IMR-90 (cell line): Measurements from ENCODE around the gene USH2A.

Source experiments
- CHD1 ChIP-seq: IDR thresholded peaks from 2 replicates; pipeline ENCODE4 v1.6.1; 2012; ENCODE audit warnings: low read depth, low read length, improper control_type of control experiment
- CTCF ChIP-seq: conservative IDR thresholded peaks from 2 replicates; pipeline ENCODE4 v1.5.1; 2012; ENCODE audit warnings: mild to moderate bottlenecking, low read depth, low read length, improper control_type of control experiment
- ELK1 ChIP-seq: fragments of 150-350 bp; IDR thresholded peaks from 2 replicates; pipeline ENCODE4 v1.6.1; 2016; ENCODE audit warnings: low read depth, mild to moderate bottlenecking, low read length, moderate library complexity, borderline replicate concordance
- POLR2A ChIP-seq: IDR thresholded peaks from 2 replicates; pipeline ENCODE4 v1.6.1; 2012; ENCODE audit warnings: mild to moderate bottlenecking, low read depth, low read length

- TF ChIP-seq POLR2A, result no peak
- no peak for TF ChIP-seq CTCF
- no peak for TF ChIP-seq CHD1
- no peak for TF ChIP-seq ELK1
Observed at GRCh38 chr1:215766521-215766920, 656.7 kb downstream of the USH2A start.
